HG02938 (cell line): Measurements from ENCODE around the gene PROSER2.

Experiments
- ATAC-seq: cut with Tn5 transposase; IDR thresholded peaks from one replicate; pipeline ENCODE4 v1.9.1; 2021; ENCODE audit warnings: mild to moderate bottlenecking, moderate library complexity; ENCODE audit not compliant: unreplicated experiment

The PROSER2 gene

DNA sequence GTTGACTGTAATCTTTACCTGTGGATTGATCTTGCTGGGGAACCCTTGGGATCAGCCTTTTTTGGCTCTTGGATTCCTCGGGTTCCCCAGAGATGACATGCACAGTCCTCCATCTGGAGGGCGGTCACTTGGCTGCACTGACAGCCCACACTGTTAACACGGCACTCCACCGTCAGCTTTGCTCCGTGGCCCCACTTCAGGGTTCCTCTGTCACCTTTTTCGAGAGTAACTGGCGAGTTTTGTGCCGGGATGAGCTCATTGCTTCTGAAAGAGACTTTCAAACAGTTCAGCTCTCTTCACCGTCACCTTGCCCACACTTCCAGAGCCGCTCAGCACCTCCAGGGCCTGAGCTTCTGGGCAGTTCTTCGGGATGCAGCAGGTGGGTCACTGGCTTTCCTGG is 42.4 kb downstream of the PROSER2 start:
- ATAC-seq = no peak

DNA sequence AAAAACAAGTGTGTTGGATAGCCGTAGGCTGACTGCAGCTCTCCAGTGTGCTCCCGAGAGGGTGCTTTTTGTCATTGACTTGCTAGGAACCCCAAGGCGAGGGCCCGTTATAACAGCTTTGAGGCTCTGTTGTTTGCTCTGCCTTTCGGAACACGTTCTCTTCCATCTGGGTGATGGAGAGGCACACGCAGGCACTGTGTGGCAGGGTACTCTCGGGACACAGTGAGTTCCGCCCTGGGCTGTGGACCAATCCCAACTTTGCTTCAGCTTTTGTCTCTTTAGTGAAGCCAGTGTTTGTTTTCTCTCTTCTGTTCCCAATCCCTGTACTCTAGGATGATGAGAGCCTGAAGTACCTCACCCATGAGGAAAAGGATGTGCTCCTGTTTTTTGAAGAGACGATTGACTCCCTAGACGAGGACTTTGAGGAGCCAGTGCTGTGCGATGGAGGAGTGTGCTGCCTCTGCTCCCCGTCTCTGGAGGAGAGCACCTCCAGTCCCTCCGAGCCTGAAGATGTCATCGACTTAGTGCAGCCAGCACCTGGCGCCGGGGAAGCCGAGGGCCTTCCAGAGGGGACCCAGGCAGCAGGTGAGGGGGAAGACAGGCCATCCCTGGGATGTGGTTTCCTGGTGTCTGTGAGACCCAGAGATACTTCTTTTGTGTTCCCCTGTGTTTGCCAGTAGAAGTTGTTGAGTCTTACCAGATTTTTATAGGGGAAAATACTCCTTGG is 43.2 kb downstream of the PROSER2 start:
- ATAC-seq = no peak

DNA sequence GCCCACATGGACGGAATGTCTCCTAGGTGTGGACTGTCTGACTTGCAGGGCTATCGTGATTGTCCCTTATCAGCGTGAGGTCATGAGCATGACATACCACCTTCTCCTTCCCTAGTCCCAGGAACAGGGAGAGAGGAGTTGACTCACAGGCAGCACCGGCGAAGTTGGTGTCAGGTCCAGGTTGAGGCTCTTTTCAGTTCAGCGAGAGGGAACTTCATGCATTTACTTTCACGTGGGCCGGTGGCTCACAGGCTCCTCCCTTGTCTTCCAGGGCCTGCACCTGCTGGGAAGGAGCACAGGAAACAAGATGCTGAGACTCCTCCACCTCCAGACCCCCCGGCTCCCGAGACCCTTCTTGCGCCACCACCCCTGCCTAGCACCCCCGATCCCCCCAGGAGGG is 46.1 kb downstream of the PROSER2 start:
- ATAC-seq = no peak

DNA sequence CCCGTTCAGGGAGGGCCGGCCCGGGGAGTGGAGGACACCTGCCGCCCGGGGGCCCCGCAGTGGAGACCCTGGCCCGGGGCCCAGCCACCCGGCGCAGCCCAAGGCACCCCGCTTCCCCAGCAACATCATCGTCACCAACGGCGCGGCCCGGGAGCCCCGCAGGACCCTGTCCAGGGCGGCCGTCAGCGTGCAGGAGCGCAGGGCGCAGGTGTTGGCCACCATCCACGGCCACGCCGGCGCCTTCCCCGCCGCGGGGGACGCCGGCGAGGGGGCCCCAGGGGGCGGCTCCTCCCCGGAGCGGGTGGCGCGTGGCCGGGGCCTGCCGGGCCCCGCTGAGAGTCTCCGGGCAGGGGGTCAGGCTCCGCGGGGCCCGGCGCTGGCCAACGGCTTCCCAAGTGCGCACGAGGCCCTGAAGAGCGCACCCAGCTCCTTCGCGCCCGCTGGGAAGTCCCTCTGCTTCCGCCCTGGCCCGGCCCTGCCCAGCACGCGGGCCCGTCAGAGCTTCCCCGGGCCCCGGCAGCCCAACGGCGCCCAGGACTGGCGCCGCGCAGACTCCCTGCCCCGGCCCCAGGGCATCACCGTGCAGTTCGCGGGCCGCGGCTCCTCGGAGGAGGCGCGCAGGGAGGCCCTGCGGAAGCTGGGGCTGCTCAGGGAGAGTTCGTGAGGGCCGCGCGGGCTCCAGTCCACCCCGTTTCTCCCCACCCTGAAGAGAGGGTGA is 46.7 kb downstream of the PROSER2 start:
- ATAC-seq = no peak

DNA sequence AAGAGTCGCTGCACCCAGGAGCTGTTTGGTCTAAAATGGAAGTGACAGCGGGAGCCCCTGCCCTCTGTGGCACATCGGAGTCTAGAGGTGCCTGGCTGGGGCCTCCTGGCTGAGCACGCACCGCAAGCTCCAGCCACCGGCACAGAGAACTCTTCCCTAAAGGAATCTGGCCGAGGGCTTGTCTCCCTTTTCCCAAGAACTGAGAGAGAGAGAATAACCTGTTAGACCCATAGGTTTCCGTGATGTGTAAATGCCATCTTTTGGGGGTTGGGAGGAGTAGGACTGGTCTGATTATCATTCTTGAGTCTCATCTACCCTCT is 47.3 kb downstream of the PROSER2 start:
- ATAC-seq = no peak

DNA sequence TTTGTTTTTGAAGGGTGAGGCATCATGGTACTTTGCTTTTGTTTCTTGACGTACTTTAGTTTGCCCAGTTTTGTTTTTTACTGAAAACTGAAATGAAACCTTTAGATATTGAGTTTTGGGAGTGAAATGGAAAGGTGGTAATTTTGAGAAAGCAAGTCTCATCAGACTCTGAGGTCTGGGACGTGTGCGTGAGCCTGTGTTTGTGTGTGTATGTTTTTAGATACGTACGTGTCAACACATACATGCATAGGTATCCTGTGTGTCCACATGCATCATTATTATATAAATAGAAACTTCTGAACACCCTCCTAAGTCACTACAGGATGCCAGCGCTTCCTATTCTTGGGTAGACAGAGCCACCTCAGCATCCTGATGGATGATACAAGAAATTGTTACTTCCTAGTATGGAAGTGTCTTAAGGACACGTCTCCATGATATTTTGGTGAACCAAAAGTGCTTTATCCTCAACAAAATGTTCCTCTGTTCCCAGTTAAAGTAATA is 47.8 kb downstream of the PROSER2 start:
- ATAC-seq = no peak

DNA sequence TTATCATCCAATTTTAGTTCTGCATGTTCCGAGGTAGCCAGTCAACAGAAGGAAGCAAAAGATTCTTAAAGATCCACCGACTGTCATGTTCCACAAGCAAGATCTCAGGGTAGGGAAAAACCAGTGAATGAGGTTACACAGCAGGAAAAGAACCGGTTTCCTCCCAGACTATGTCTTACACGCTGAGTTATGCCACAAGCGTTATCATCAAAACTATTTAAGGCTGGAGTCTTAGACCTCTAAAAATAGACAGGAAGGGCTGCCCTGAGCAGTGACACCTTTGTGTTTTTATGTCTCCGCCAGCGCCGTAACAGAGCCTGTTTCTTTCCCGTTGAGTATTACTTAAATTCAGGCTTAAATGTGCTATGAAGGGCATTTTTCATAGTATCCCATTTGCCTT is 48.3 kb downstream of the PROSER2 start:
- ATAC-seq = no peak

DNA sequence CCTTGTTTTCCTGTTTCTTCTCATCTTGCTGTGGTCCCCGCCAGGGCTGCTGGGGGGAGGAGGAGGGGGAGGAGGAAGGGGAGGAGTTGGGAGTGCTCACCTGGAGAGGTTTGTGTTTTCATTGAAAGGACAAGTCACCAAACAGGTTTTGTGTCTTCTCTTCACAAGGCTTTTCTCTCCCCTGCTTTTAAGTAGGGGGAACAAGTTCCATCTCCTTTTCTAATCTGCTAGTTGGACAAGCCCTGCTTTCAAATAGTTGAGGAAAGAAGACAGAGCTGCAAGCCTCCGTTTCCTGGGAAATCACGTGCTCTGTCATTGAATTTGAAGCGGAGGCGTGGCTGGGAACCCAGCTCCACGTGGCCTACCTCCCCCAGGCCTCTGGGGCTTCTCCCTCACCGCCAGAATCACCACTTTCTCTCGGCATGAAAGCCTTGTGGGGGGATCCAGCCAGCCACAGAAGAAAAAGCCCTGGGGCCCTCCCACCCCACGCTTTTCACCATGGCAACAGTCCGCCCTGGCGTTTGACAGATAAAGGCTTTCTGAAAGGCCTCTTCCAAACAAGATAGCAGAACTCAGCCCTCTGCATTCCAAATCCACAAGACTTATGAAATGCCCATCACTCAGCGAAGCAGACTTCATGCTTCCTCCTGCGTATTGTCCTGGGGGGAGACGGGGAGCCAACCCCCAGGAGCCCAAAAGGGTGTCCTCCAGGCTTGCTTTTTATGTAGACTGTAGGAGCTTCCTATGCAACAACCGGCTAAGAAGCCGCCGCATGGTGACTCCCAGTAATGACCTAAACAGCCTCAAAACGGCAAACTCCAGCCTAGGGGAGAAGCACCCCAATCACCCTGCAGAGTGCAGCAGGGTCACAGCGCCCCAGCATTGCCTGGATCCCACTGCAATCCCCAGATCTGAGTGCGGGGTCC is 51.7 kb downstream of the PROSER2 start:
- ATAC-seq = no peak

DNA sequence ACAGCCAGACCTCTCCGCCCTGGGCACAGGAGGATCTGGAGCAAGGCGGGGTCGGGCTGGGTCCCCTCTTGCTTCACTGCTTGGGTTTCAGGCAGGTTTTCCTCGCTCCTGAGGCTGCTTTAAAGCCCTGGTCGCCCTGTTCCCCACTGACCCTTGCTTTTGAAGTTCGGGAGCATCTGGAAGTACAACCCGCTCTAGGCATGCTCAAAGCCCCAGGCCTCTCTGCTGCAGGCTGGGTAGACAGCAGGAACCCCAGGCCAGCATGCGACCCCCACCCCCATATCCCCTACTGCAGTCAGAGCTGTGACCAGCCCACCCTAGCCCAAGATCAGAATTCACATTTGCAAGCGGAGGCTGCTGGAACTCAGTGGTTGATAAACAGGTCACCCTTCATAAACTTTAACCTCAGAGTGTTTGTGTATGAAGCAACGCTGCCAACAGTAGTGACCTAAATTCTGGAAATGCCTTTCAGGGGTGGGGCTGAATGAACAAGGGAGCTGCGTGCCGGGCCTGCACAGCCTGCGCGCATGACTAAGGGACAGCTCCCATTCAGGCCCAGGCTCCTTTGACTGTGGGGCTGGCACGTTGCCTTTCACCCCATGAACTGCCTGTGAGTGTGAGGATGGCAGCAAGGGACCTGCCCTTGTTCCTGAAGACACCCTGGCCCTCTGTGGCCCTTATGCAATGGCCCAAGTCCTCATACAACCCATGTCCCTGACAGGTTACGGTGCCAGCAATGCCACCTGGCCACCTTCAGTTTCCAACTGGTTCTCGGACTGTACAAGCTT is 52.5 kb downstream of the PROSER2 start:
- ATAC-seq = no peak

DNA sequence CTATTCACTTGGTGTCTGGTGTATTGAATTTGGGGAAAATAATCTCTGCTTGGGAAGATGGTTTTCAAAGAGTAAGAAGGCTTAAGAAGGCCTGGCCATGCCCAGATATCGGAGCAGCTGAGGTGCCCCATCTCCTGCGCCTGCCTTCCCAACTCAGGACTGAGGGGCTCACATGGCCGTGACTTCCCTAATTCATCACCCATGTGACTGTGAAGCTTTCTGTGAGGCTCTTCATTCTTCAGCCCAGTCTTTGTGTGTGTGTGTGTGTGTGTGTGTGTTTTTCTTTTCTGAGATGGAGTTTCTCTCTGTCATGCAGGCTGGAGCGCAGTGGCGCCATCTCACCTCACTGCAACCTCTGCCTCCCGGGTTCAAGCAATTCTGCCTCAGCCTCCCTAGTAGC is 53.2 kb downstream of the PROSER2 start:
- ATAC-seq = no peak

DNA sequence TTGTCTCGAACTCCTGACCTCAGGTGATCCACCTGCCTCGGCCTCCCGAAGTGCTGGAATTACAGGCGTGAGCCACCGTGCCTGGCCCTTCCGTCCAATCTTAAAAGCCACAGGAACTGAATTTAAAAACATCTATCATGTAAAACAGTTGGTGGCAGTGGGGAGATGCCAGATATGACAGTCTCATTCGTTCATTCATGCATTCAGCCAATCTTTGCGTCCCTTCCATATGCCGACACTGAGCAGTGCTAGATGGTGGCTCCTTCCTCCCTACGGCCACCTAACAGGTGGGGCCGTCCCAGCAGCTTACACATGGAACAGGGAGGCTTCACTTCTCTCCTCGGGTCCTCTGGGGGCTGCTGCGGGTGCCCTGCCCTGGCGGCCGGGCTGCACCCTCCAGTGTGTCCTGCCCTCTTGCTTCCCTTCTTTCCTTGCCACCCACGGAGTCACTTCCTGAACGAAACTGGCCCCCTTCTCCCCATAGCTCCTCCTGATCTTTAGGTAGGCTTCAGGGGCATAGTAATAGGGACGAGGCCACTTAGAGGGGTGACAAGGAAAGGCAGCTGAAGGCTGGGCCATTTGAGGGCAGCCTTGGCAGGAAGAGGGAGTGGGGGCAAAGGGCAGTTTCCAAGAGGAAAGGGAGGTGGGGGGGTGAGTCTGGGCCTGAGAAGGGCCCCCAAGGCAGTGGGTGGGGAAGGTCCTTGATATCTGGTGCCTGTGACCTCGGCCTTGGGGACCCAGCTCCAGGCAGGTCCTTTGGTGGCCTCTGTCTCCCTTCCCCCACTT is 53.8 kb downstream of the PROSER2 start:
- ATAC-seq = no peak

DNA sequence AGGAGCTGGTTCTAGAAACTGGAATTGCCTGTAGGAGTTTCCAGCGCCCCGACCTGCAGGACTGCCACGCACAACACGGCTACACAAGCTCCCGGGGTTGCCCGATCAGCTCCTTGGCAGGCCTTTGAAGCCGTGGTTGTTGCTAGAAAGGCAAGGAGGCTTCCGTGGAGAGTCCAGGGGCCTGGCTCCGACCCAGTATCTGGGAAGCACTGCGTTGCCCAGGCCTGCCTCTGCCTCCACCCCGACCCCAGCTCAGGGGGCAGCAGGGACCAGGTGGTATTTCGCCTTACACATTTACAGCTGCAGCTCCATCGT is 54.4 kb downstream of the PROSER2 start:
- ATAC-seq = no peak

DNA sequence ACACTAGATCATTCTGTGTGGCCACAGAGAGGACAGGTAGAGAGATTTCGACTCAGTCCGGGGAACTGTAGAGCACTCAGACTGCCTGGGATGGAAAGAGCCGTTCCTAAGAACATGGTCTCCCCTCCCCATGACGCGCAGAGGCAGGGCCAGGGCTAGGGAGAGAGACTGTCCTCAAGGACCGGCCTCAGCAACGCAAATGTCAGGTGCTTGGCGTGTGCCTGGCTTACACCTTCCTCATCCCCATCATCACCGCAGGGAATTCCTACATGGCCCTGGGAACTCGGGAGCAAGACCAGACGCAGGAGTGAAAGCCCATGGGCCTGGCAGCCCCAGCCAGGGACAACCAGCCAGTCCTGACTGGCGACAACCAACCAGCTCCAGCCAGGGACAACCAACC is 55.6 kb downstream of the PROSER2 start:
- no peak for ATAC-seq

DNA sequence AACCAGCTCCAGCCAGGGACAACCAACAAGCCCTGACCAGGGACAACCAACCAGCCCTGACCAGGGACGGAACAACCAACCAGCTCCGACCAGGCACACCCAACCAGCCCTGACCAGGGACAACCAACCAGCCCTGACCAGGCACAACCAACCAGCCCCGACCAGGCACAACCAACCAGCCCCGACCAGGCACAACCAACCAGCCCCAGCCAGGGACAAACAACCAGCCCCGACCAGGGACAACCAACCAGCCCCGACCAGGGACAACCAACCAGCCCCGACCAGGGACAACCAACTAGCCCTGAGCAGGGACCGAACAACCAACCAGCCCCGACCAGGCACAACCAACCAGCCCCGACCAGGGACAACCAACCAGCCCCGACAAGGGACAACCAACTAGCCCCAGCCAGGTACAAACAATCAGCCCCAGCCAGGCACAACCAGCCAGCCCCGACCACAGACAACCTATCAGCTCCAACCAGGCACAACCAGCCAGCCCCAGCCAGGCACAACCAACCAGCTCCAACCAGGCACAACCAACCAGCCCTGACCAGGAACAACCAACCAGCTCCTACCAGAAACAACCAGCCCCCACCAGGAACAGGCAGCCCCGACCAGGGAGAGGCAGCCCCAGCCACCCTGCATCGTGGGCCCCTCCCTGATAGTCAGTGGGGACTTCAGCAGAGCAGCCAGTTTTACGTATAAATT is 56.4 kb downstream of the PROSER2 start:
- no peak for ATAC-seq

DNA sequence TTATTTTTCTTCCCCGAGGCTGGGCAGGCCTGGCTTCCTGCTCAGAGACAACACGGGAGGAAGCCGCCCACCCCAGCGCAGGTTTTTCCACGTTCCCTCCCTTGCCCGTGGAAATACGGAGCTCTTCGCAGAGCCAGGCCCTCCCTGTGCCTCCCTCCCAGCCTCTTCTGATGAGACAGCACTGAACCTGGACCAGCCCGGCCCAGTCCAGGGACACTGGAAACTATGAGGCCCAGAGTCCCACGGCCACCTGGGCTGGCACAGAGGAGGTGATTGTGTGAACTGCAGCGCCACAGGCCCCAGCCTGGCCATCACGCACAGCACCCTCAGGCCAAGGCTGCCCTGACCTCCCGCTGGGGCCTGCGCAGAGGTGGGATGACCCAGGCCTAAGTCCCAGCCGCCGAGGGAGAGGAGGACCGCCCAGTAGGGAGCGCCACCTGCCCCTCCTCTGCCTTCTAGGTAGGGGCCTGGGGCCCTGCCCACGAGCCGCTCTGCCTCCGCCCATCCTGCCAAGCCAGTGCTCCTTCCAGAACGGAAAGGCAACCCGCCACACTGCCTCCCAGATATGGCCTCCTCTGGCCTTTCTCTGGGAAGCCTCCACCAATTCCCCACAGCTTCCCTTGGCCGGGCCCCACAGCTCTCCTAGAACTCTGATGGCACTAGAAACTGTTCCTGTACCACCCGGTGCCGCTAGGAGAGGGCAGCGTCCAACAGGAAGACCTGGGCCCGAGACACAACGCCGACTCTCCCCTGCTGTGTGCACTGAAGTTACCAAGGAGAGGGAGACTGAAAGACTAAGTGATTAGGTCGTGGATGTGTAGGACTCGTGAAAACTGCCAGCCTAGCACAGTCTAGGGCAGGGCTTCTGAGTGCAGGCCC is 57.2 kb downstream of the PROSER2 start:
- ATAC-seq = no peak

DNA sequence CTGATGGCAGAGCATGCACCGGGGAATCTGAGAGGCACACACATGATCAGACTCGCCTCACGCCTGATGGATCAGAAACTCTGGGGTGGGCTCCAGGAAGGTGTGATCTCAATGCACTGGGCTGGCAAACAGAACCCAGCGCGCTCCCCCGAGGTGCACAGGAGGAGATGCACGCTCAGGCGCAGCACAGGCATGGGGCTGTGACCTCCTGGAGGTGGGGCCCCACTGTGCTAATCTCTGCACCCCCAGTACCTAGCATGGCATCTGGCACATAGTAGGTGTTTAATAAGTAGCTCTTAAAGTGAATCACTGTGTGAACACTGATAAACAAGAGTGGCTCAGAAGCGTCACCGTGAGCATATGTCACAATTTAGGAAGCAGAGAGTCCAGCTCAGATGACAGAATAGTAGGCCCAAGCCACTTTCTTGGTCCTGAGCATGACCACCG is 57.9 kb downstream of the PROSER2 start:
- no peak for ATAC-seq

DNA sequence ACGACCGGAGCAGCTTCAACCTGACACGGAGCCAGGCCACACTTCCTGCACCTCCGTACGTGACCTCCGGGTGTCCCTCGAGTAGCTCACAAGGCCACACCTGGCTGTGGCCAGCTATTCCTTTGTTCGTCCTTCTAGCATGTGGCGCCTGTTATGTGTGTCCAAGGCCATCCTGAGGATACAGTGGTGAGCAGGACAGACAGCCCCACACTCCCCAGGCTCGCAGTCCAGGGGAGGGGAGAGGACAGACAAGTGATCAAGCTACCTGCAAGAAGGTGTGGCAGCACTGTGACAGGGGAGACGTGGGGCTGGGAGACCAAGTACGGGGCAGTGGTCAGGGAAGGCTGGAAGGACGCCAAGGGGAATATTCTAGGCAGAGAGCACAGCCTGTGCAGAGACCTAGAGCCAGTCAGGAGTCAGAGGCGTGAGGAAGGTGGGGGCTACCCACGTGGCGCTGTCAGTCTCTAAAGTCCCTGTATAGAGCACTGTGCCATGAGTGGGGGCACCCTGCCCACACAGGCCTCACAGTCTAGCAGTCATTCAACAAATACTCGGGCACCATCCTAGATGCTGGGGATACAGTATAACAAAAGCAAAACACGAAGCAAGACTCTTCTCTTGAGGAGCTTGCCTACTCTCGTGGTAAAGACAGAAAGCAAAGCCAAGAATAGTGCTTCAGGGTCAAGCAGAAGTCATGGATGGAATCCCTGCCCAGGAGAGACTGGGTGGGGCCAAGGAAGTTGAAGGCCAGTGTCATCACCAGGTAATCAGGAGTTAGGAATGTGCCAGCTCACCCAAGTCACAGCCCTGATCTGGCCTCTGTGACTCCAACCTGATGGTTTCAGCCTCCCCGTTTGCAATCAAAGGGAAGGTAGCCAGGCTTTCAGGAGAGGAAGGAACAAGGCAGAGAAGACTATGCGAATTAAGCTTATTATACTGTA is 58.6 kb downstream of the PROSER2 start:
- ATAC-seq = no peak
